Measurements from ENCODE around the gene CLN6.
"Not testable (repeated sequence)": the region's sequence is repeated elsewhere in the genome, so short reads cannot be mapped to it uniquely, and the experiment has no call there.

Gene CLN6

GRCh38 chr15:68223171-68223570 is 6.4 kb downstream of the CLN6 start:
- no peak for DNase-seq (ENCODE audit: low spot score)

- DNase-seq (ENCODE audit: low spot score), result not testable (repeated sequence)
These were observed 7.1 kb downstream of the CLN6 start for GRCh38 chr15:68222432-68222743.

DNA sequence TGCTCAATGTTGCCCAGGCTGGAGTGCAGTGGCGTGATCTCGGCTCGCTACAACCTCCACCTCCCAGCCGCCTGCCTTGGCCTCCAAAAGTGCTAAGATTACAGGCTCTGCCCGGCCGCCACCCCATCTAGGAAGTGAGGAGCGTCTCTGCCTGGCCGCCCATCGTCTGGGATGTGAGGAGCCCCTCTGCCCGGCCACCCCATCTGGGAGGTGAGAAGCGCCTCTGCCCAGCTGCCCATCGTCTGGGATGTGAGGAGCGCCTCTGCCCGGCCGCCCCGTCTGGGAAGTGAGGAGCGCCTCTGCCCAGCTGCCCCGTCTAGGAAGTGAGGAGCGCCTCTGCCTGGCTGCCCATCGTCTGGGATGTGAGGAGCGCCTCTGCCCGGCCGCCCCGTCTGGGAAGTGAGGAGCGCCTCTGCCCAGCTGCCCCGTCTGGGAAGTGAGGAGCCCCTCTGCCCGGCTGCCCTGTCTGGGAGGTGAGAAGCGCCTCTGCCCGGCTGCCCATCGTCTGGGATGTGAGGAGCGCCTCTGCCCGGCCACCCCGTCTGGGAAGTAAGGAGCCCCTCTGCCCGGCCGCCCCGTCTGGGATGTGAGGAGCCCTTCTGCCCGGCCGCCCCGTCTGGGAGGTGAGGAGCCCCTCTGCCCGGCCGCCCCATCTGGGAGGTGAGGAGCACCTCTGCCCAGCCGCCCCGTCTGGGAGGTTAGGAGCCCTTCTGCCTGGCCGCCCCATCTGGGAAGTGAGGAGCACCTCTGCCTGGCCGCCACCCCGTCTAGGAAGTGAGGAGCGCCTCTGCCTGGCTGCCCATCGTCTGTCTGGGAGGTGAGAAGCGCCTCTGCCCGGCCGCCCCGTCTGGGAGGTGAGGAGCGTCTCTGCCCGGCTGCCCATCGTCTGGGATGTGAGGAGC is 7.7 kb downstream of the CLN6 start:
- not testable (repeated sequence) for DNase-seq (ENCODE audit: low spot score)

DNA sequence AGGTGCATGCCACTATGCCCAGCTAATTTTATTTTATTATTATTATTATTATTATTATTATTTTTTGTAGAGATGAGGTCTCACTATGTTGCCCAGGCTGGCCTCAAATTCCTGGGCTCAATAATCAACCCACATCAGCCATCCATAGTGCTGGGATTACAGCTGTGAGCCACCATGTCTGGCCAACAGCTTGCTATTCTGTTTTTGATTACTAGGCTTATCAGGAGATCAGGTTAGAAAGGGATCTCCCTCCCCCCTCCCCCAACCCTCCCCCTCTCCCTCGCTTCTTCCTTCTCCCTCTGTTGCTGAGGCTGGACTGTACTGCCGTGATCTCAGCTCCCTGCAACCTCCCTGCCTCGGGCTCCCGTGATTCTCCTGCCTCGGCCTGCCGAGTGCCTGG is 8.6 kb downstream of the CLN6 start:
- peak; percentile 70 for DNase-seq (ENCODE audit: low spot score)

GRCh38 chr15:68220489-68220888 is 9.0 kb downstream of the CLN6 start:
- DNase-seq (ENCODE audit: low spot score), result no peak

- no peak for DNase-seq (ENCODE audit: low spot score)
These were observed 10.4 kb downstream of the CLN6 start for GRCh38 chr15:68218847-68219798.

DNA sequence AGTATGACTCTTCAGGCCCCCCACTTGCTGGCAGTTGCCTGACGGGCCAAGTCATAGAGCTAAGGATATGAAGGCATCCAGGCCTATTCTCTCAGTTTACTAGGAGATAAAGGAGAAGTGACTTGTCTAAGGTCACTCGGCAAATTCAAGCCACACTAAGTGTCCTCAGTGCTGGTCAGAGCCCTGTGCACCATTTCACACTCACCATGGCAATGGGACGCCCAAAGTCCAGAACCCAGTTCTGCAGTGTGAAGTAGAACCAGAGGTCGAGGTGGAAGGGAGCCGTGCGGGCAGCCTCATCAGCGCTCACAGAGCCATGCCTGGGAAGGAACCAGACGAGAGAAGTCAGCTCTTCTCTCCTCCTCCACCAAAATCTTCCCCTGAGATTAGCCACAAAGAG is 11.2 kb downstream of the CLN6 start:
- no peak for DNase-seq (ENCODE audit: low spot score)

- no peak for DNase-seq (ENCODE audit: low spot score)
These were observed 12.2 kb downstream of the CLN6 start for GRCh38 chr15:68217341-68217740.

GRCh38 chr15:68214838-68215254 is 14.7 kb downstream of the CLN6 start:
- no peak for DNase-seq (ENCODE audit: low spot score)

DNA sequence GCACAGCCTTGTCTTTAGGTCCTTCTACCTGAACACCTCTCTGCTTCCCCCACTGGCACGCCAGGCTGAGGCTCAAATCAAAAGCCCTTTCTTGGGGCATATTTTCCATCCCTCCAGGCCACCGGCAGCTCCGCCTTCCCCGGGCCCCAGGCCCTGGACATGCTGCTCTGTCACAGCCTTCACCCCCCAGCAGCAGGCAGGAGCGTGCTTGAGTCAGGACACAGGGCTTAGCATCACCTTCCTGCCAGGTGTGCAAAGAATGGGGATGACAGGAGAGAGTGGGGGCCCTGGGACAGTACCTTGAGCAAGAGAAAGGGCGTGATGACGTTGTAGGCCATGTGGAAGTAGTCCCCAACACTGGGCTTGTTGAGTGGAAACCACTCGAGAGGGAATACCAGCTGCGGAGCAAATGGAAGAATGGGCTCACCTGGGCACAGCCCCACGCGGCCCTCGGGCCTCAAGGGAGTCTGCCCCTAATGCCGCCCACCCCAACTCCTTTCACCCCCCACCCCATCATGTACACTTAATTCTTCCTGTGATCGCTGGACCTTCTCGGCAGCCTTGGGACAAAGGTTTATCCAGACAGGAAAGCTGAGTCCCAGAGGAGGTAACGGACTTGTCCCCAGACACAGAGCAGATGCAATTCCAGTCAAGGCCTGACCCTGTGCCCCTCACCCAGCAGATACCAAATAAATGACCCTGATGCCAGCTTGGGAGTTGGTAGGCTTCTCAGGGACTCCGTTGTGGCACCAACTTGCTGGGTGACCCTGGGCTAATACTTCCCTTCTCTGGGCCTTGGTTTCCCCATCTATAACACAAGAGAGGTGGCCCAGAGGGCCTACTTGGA is 15.3 kb downstream of the CLN6 start:
- DNase-seq (ENCODE audit: low spot score), result no peak

DNA sequence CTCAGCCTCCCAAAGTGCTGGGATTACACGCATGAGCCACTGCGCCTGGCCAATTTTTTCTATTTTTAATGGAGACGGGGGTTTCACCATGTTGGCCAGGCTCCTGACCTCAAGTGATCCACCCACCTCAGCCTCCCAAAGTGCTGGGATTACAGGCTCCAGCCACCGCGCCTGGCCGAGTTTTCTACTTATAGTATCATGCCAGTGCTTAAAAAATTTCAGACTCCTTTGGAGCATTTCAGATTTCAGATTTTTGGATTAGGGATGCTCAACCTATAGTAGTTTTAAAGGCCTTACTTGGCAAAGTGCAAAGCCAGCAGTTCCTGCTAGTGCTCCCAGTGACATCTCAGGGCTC is 16.1 kb downstream of the CLN6 start:
- DNase-seq (ENCODE audit: low spot score), result not testable (repeated sequence)

DNA sequence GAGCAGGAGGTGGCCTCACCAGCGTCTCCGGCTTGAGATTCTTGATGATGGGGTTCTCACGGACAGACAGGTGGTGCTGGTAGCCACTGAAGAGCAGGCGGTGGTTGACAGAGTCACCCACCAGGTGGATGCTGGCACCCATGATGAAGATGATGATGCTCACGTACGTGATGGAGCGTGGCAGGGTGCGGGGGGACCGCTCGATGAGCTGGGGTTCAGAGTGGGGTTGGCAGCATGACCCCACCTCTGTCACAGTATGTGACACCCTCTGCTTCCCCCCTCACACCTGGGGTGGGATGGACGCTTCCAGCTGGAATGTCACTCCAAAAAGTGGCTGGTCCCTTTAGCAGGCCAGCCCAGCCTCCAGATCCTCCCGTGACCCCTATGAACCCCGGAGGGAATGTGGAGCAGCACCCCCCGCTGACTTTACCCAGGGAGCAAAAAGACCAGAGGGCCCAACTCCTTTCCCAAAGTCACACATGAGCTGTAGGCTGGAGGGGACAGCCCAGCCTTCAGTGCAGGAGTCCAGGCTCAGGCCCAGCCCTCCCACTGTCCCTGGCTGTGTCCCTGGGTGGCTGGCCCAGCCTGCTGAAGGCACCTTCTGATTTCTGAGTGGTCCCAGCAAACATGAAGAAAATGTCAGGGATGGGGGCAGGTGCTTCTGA is 17.7 kb downstream of the CLN6 start:
- no peak for DNase-seq (ENCODE audit: low spot score)

GRCh38 chr15:68210821-68211655 is 18.5 kb downstream of the CLN6 start:
- DNase-seq (ENCODE audit: low spot score), result peak; percentile 47

DNA sequence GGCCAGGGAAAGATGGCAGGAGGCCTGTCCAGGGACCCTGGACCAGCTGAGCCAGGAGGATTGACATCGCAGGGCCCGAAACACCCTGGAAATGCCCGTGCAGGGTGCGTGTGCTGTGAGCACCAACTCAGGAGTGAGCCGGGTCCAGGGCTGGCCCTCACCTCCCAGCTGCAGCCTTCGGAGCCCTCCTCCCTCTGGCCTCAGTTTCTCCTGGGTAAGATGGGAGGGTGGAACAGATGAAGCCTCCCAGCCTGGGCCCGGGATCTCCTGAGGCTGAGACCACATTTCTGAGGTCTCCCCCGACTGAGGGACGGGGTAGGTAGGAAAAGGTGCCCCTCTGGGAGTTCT is 19.1 kb downstream of the CLN6 start:
- DNase-seq (ENCODE audit: low spot score), result no peak

DNA sequence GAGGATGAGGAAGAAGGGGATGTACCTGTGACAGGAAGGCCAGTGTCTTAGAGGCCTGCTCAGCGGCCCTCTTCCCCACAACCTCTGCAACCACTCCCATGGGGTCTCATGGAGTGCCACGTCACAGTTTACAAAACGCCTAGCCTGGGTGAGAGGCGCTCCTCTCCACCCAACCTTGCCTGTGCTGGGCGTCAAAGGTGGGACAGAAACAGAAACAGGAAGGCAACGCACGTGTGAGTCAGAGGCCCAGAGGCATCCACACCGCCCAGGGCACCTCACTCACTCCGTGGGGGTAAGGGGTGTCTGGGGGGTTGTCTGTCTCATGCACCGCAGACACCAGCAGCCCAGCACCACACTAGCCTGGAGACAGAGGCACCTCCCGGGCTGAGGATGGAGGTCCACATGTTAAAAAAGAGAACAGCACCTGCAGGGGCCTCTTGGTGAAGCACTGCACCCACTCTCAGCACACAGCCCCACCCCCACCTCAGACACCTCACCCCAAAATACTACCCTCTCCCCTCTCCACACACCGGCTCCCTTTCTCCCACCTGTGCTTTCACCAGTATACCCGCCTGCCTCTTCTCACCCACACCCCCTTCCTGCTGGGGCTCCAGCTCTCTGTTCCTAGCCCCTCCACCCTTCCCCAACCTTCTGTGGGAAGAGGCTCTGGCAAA is 19.7 kb downstream of the CLN6 start:
- no peak for DNase-seq (ENCODE audit: low spot score)

DNA sequence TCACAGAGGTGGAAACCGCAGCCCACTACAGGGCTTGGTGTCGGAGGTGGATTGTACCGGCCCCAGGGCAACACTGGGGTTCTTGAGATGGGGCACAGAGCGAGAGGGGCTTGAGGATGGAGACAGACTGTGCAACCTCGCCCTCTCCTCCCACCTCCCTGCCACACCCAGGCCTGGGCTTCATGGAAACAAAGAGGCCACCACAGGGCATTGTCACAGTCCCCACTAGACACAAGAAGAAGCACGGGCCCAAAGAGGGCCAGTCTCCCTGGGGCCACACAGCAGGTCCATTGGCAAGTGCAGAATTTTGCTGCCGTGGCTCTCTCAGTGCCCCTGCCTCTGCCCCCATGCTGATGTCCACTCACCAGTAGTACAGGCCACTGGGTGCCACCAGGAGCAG is 20.3 kb downstream of the CLN6 start:
- DNase-seq (ENCODE audit: low spot score), result no peak

DNA sequence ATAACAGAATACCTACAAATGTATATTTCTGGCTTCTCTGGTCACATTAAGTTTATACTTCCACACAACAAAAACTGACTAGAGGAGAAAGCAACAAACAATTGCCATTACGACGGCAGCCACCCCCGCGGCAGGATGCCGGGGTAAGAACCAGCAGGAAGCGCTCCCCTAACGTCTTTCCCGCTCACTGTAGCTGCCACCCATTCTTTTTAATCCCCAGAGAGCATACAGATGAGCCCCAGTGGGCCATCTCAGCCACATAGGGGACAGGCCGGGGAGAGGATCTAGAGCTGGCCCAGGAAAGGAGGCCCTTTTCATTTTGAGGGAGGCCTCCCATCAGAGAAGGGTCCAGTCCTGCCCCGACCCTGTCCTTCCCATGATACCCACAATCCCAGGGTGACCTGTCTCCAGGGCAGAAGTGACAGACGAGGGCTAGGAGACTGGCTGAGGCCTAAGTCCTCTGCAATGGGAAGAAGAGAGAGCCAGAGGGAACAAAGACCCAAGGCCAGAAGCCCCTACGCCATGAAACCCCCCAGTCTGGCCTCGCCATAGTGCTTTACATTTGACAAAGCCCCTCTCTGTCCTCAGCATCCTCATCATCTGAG is 20.8 kb downstream of the CLN6 start:
- no peak for DNase-seq (ENCODE audit: low spot score)

GRCh38 chr15:68208136-68208535 is 21.4 kb downstream of the CLN6 start:
- DNase-seq (ENCODE audit: low spot score), result no peak

DNA sequence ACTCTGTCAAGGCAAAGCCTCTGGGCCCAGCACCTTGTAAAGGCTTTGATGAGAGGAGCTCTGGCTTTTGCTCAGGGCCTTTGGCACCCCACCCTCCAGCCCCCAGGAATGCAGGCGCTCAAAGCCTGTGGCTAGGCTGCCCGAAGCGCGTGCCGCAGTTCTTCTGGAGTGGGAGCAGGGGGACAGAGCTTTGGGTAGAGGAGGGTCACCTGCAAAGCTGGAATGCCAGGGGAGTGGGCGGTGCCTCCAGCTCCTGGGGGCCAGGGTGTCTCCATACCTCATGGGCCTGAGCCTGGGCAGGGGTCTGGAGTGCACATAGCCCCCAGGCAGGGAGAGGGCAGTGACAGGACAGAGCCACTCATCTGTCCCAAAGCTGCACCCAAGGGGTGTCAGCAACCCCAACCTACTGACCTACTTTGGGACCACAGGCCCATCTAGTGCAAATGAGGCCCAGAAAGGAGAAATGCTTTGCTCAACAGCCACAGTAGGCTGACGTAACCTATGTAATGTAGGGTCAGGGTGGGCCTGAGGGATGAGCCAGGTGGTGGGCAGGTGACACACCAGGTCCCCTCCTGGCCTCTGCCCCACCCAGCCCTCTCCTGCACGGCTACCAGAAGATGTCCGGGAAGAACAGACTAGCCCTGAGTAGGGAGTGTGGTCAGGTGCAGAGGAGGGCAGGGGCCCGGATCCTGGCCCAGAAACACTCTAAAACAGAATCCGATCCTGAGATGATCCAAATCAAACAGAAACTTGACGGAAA is 22.2 kb downstream of the CLN6 start:
- DNase-seq (ENCODE audit: low spot score), result no peak
